Spleen (tissue), 7 donors: ENCODE data around the gene TPST2.

ENCODE experiments used
- POLR2A ChIP-seq, 3 donors: fragments of 450-650 bp; IDR thresholded peaks; one replicate each; pipeline ENCODE4 v1.5.1; 2017; ENCODE audit warnings: antibody characterized with exemption in 3 of 3, mild to moderate bottlenecking in 1 of 3
- POLR2AphosphoS5 ChIP-seq, 3 donors: sonication (generic); formaldehyde crosslinking; IDR thresholded peaks; one replicate each; pipeline ENCODE4 v1.5.1; 2017; ENCODE audit warnings: antibody characterized with exemption in 3 of 3
- TF ChIP-seq, protein P1 (sequence below), 11 experiments: fragments of 200-600 bp in 7 of 11; fragments of 450-650 bp in 4 of 11; sonication (generic) in 4 of 11; IDR thresholded peaks in 8 of 11; conservative IDR thresholded peaks in 3 of 11; 1 replicate in 7 of 11; 2 replicates in 4 of 11; pipeline versions ENCODE4 v1.4.0 to v1.8.0; 2016 to 2021; ENCODE audit warnings: antibody characterized with exemption in 11 of 11, inconsistent platforms in 4 of 11, mild to moderate bottlenecking in 1 of 11
- donor health status: DM: no; HTN: no; CAD: no; lungs with moderate emphysema.
- donor health status: DM: no; HTN: no; CAD: no.
- donor health status: DM: no; HTN: no; CAD: no.

DNA sequence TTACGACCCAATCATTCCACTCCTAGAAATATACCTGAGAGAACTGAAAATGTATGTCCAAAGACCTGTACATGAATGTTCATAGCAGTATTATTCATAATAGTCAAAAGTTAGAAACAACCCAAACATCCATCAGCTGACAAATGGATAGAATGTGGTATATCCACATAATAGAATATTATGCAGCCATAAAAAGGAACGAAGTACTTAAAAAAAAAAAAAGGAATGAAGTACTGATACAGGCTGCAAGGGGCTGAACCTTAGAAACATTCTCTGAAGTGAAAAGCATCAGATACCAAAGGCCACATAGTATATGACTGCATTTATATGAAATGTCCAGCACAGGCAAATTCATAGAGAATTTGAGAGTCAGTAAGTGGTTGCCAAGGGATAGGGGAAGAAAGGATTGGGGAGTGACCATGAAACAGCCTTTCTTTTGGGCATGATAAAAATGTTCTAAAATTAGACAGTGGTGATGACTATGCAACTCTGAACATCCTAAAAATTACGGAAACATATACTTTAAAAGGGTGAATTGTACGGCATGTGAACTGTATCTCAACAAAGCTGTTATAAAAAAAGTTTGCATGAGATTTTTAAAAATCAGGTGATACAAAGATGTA lies 1.8 kb downstream of the TPST2 start:
- TF ChIP-seq, protein P1, sequence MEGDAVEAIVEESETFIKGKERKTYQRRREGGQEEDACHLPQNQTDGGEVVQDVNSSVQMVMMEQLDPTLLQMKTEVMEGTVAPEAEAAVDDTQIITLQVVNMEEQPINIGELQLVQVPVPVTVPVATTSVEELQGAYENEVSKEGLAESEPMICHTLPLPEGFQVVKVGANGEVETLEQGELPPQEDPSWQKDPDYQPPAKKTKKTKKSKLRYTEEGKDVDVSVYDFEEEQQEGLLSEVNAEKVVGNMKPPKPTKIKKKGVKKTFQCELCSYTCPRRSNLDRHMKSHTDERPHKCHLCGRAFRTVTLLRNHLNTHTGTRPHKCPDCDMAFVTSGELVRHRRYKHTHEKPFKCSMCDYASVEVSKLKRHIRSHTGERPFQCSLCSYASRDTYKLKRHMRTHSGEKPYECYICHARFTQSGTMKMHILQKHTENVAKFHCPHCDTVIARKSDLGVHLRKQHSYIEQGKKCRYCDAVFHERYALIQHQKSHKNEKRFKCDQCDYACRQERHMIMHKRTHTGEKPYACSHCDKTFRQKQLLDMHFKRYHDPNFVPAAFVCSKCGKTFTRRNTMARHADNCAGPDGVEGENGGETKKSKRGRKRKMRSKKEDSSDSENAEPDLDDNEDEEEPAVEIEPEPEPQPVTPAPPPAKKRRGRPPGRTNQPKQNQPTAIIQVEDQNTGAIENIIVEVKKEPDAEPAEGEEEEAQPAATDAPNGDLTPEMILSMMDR (IDR thresholded peaks at IDR 0.05 in 8 of 11, conservative IDR thresholded peaks at IDR 0.05 in 3 of 11) = no peak
- TF ChIP-seq POLR2A (IDR thresholded peaks at IDR 0.05) (no peak), POLR2AphosphoS5 (IDR thresholded peaks at IDR 0.05) (no peak)
